HG02642 (cell line): Measurements from ENCODE around the gene PEX19.

Source experiments
- ATAC-seq: cut with Tn5 transposase; IDR thresholded peaks from one replicate; pipeline ENCODE4 v1.9.1; 2021; ENCODE audit warnings: mild to moderate bottlenecking; ENCODE audit not compliant: unreplicated experiment, poor library complexity

The PEX19 gene

DNA sequence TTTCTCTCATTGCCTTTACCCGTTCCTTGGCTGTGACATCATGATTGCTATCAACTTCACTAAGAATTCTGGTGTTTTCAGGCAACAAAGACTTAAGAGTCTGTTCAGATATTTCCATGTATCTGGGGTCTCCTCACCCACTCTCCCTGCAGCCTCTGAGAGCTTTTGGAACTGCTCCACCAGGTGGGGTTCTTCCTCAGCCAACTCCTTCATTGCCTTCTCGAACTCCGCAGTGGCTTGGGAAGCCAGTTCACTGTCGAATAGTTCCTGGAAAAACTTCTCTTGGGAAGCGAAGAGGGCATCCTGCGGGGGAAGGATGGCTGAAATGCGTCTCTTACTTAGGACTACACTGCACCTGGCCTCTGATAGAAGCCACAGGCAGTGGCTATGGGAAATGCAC, 2.1 kb downstream of the PEX19 start:
- ATAC-seq: no peak

GRCh38 chr1:160277987-160278386, 6.9 kb downstream of the PEX19 start:
- no peak for ATAC-seq

DNA sequence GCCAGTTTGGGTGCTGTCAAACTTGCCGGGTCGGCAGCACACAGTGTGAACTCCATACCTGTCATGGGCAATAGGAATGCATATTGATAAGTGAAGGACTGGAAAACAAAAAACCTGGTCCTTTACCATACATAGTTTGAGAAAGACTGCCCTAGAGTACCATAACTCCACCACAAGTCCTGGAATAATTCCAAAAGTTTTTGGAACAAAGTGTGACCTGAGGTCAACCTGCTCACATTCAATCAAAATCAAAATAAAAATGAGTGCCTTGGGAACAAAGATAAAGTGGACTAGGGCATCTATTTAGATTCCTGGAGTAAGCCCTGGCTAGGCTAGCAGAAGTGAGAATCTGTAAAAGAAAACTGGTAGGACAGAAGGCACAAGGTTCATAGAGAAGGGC, 7.6 kb downstream of the PEX19 start:
- ATAC-seq: no peak

DNA sequence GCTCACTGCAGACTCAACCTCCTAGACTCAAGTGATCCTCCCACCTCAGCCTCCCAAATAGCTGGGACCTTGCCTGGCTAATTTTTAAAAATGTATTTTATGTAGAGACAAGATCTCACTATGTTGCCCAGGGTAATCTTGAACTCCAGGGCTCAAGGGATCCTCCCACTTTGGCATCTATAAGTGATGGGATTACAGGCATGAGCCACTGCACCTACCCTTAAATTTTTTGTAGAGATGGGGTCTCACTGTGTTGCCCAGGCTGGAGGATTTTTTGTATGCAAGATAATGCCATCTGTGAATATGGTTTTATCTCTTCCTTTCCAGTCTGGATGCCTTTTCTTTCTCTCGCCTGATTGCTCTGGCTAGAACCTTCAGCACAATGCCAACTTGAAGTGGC, 13.9 kb downstream of the PEX19 start:
- no peak for ATAC-seq

GRCh38 chr1:160267284-160267991, 17.5 kb downstream of the PEX19 start:
- ATAC-seq: no peak

DNA sequence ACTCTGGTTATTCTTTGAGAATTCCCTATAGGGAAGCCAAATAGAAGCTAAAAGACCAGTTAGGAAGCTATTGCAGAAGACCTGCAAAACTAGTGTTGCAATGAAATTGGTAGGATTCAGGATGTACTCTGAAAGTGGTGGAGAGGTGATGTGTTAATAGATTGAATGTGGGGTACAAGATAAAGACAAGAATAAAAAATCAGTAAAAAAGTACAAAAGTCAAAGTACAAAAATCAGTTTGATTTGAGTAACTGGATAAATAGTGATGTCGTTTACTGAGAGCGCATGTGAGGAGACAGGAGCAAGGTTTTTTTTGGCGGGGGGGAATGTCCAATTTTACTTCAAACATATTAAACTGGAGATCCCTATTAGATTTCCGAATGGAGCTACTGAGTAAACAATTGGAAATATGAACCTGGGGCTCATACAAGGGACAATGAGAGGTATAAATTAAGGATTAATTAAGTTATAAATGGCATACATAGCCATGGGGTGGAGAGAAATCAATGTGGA, 20.1 kb downstream of the PEX19 start:
- no peak for ATAC-seq

- peak; percentile 88 for ATAC-seq
These were observed 22.8 kb downstream of the PEX19 start, which contains the start of gene DCAF8 for GRCh38 chr1:160261893-160262794. DCAF8 (minus strand) TSS chr1:160262549; CDS start chr1:160244008, 18,541 bp downstream.

DNA sequence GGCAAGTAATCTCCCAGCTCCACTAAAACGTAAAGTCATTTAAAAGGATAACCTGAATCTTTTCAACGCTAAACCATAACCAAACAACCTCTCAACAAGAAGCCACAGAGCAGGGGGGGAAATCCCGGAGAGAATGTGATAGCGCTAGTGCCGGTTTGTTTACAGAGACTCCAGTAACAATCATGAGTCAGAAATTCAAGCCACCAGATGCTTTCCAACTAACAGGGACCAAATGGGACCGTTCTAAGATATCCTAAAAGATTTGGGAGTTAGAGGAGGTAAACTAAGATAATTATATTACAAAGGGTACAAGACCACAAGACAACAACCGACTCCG, 23.4 kb downstream of the PEX19 start:
- ATAC-seq: peak; percentile 27

DNA sequence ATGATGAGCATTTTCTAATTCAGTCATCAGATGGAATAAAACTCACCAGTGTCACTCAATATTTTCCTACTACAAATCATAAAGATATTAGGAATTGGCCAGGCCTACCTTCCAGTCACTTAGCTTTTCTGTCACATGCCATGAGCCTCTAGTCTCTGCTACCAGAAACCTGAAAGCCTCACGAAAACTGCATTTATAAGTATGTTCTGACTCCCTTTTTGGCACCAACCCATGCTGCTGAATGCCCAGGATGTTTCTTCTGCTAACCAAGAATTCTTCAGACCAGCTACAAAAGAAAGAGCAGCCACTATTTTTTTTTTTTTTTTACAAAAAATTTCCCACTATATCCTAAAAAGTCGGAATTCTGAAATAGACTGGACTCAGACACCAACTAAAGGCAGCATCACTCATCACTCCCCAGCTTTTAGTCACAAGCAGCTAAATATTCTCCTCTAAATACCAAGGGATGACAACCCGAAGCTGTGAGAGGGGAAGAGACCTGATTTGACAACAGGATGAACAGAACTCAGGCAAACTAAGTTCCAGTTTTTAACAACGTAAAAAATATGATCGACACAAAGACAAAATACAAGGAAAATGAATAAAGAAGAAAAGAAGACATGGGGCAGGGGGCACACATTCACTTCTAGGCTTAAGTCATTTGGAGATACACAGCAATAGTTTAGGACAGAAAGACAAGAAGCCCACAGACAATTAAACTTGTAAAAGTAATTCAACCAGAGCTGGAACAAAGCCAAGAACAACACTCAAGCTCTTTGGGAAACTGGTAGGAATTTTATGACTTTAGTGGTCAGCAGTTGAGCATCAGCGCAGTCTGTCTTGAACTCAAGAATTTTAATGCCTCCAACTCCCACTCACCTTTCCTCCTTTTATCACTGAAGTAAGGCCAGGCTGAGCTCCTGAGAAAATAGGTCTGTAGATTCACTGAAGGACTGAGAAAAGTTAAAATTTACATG, 24.2 kb downstream of the PEX19 start:
- ATAC-seq: no peak

GRCh38 chr1:160258177-160258798, 26.6 kb downstream of the PEX19 start:
- ATAC-seq: no peak

DNA sequence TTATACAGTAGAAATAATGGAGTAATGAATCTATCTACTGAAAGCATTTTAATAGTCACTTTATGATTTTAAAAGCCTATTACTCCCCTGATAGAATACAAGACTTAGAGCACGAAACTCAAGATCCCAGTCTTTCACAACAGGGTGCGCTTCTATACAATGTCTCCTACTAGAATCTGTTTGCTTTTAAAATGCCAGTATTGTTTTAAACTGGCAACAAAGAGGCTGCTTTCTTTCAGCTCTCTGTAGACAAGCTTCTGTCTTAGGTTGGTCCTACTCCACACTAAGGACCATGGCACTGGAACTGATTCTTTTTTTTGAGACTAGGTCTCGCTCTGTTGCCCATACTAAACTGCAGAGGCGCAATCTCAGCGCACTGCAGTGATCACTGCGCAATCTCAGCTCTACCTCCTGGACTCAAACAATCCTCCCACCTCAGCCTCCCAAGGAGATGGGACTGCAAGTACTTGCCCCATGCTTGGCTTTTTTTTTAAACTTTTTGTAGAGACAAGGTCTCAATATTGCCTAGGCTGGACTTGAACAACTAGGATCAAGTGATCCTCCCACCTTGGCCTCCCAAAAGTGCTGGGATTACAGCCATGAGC, 27.4 kb downstream of the PEX19 start:
- no peak for ATAC-seq

DNA sequence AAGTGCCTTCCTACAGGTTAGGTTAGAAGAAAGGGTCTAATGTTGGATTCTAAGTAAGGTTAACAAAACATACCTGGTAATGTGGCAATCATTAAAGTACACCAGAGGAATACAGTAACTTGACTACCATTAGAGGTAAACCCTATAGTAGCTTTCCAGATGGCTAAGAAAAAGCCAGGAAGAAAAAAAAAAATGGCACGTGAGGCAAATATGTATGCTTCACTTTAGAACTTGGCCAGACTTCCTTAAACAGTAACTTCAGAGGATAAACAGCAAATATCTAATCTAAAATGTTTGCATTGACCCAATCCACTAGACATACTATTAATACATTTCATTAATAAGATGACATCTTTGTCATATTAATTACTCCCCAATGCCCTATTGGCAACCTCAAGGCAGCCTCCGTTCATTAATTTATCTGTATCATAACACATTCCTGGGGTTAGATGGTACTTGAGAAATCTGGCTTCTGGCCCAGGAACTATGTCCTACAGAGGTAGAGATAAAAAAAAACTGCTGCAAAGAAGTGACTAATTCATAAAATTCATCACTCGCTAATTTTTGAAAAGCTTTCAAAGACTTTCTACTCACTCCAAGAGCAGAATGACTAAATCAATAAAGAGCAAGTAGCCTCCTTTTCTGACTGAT, 28.4 kb downstream of the PEX19 start:
- no peak for ATAC-seq

DNA sequence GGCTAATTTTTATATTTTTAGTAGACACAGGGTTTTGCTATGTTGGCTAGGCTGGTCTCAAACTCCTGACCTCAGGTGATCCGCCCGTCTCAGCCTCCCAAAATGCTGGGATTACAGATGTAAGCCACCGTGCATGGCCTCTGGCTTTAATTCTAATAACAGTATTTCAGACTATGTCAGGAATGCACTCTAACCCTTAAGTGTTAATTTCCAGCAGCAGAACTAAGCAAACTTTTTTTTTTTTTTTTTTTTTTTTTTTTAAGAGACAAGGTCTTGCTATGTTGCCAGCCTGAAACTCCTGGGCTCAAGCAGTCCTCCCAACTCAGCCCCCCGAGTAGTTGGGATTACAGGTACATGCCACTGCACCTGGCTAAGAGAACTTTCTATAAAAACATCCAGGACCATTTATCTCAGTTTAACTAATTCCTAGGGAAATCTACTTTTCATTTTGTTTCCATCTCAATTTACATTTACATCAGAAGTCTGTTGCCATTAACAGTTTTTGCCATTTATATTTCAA, 29.1 kb downstream of the PEX19 start:
- no peak for ATAC-seq

DNA sequence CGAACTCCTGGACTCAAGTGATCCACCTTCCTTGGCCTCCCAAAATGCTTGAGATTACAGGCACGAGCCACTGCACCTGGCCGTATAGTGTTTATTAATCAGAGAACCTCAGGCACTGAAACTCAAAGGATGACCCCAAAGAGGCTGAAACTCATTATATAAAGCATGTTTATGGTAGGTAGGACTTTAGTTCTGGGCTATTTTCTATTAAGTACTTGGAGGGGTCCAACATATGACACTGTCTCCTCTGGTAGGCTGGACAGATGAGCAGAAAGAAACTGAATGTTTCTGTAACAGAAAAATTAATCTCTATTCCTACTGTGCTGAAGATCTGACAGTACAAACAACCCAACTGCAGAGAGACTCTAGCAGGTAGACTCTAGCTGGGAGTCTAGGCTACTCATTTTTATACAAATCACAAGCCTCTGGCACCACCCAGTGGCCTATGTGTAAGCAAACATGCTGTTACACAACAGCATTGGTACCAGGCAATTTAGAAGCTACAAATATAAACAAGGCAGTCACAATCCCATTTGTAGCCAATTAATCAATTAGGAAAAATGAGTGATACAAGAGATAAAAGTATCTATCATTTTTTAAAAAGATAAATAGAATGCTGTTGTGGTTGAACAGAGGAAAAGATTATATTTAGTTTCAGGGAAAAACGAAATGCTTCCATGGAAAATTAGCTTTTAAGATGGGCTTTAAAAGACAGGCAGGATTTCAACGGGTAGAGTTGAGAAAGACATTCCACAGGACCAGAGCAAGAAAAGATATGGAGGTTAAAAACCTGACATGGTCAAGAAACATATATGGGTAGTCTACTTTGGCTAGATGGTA, 33.0 kb downstream of the PEX19 start:
- ATAC-seq: peak; percentile 66

DNA sequence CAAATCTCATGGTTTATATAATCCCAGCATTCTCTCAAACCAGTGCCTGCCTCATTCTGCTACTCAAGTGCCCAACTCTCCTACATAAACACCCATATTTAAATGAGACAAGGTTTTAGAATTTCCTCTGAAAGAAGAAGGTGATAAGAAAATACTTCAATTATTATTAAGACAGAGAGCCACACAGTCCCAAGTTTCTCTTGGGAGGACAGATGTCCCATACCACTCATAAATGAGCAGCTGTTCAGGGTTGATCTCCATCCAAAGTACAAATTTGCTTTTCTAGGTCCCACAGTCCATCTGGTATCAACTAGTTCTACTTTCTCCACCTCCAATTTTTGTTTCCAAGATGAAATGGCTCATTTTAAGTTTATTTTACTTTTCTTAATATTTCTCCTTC, 33.9 kb downstream of the PEX19 start:
- no peak for ATAC-seq

DNA sequence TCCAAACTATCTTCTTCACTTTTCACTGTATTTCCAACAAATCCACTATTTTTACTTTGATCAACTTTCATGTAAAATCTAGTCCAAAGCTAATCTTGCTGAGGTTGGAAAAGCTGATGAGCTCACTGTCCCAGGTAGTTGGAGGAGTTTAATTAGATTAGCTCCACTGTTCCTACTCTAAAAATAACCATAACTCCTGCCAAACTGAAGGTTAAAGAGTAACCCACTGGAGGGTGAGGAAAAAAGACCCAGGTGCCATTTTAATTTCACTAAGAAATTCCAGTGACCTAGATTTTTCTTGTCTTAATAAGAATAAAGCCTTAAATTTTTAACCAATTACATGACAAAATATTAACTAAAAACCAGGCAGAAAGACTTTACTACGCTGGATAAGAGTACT, 37.9 kb downstream of the PEX19 start:
- no peak for ATAC-seq

DNA sequence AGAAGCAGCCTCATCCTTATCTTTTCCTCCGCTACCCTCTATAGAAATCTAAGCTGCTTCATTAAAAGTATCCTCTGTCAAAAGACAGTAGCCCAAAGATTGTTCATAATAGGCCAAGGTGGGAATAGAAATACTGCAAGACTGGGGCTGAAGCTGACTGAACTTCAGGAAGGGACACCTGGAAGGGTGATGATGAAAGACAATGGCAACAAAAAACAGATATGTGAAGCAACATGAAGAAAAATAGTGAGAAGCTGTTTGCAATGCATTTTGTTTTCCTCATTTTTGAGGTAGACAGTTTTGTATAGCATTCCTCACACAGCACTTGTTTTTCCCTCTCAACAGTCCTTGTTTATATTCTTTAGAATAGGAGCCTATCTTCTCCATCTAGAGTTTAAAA, 39.5 kb downstream of the PEX19 start:
- ATAC-seq: no peak

DNA sequence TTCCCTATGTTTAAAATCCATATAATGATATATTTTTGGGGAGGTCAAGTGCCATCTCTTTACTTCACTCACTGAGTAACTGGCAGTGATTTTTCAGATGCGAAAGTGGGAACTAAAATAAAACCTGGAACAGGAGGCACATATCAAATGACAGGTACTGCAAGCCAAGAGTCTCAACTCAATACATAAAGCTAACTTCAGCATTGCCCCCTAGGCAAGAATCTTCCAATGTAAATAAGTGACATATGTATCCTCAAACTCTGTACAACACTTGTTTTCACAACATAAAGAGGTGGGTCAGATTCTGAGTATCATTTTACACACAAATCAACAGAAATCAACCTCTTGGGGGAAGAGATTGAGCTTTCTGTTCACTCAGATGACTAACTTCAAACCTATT, 40.7 kb downstream of the PEX19 start:
- no peak for ATAC-seq
